Measurements from ENCODE around the gene C15orf40.

Gene C15orf40

GRCh38 chr15:82995938-82996337, 15.5 kb downstream of the C15orf40 start:
- DNase-seq (ENCODE audit: extremely low read depth, low read depth): no peak
- no peak overlapping the region for H3K4me3 ChIP-seq (replicated peaks; ENCODE audit: low read depth, low read length)
- TF ChIP-seq, protein P1, sequence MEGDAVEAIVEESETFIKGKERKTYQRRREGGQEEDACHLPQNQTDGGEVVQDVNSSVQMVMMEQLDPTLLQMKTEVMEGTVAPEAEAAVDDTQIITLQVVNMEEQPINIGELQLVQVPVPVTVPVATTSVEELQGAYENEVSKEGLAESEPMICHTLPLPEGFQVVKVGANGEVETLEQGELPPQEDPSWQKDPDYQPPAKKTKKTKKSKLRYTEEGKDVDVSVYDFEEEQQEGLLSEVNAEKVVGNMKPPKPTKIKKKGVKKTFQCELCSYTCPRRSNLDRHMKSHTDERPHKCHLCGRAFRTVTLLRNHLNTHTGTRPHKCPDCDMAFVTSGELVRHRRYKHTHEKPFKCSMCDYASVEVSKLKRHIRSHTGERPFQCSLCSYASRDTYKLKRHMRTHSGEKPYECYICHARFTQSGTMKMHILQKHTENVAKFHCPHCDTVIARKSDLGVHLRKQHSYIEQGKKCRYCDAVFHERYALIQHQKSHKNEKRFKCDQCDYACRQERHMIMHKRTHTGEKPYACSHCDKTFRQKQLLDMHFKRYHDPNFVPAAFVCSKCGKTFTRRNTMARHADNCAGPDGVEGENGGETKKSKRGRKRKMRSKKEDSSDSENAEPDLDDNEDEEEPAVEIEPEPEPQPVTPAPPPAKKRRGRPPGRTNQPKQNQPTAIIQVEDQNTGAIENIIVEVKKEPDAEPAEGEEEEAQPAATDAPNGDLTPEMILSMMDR (IDR thresholded peaks at IDR 0.05; ENCODE audit: low read depth, low read length, missing control alignments): no peak

- no peak for DNase-seq (ENCODE audit: extremely low read depth, low read depth)
- H3K4me3 ChIP-seq (replicated peaks; ENCODE audit: low read depth, low read length): no peak overlapping the region
- TF ChIP-seq, protein P1 (IDR thresholded peaks at IDR 0.05; ENCODE audit: low read depth, low read length, missing control alignments): no peak
These were observed 16.4 kb downstream of the C15orf40 start for GRCh38 chr15:82995076-82995475.

- no peak for DNase-seq (ENCODE audit: extremely low read depth, low read depth)
- no peak overlapping the region for H3K4me3 ChIP-seq (replicated peaks; ENCODE audit: low read depth, low read length)
- TF ChIP-seq, protein P1 (IDR thresholded peaks at IDR 0.05; ENCODE audit: low read depth, low read length, missing control alignments): no peak
These were observed 18.3 kb downstream of the C15orf40 start for GRCh38 chr15:82993144-82993543.

GRCh38 chr15:82992436-82992998, 18.9 kb downstream of the C15orf40 start:
- no peak overlapping the region for H3K4me3 ChIP-seq (replicated peaks; ENCODE audit: low read depth, low read length)
- no peak for DNase-seq (ENCODE audit: extremely low read depth, low read depth)
- TF ChIP-seq, protein P1 (IDR thresholded peaks at IDR 0.05; ENCODE audit: low read depth, low read length, missing control alignments): no peak

DNA sequence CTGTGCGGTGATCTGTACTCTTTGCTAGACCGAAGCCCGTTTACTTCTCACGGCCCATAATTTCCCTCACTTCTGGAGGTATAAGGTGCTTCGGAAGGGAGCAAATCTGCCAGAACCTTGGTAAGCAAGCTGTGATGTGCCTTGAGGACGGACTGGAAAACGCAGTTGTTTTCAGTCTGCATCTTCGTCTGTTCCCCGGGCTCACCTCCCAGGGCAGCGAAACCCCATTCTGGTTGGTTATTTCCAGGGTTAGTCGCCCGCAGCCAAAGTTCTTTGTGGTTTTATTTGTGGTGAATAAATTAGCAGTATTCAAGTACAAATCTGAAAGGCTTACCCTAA, 25.0 kb downstream of the C15orf40 start:
- TF ChIP-seq, protein P1 (IDR thresholded peaks at IDR 0.05; ENCODE audit: low read depth, low read length, missing control alignments): no peak
- DNase-seq (ENCODE audit: extremely low read depth, low read depth): no peak
- peak overlapping the region; percentile 77 for H3K4me3 ChIP-seq (replicated peaks; ENCODE audit: low read depth, low read length)

DNA sequence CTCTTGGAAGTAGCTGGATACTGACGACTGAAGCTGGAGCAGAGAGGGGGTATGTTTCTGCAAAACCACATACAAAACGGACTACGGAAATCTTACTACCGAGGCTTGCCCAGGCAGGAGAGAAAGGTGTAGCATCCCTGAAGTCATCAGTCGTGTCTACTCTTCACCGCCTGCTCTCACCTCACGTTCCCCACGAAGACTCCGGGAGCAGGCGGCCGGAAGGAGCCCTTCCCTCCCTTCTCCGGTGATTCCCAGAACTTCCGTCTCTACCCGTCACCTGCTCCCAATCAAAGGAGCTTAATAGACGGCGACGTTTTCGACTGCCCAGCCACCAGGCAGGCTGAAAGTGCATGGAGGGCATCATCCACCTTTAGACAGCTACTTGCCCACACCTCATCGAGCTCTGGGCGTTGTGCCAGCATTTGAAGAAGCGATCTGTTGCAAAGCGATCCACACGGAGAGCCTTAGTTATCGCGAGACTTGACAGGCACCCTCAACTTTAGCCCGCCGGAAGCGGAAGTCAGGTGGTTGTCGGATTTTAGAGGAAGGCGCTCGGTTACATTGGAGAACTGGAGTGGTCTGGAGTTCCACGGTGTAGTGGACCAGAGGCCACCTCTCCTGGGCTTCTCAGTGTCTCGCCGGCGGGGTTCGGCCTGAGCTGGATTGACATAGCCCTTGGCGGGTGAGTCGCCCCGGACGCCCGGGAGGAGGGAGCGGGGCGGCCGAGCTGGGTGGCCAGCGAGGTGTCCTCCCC, 25.6 kb downstream of the C15orf40 start, which contains the start of gene RAMAC:
Gene RAMAC, plus strand, starts transcription at position 523 of the 754 bp plus-strand sequence. CDS start 2,809 bp downstream, outside the sequence.
- TF ChIP-seq, protein P1 (IDR thresholded peaks at IDR 0.05; ENCODE audit: low read depth, low read length, missing control alignments): no peak

More for the DNA sequence above, 25.6 kb downstream of the C15orf40 start, which contains the start of gene RAMAC:
- peak; percentile 92 for DNase-seq (ENCODE audit: extremely low read depth, low read depth)
- peak within 1 kb of the TSS; percentile 77 for H3K4me3 ChIP-seq (replicated peaks; ENCODE audit: low read depth, low read length)

Data from HFF-Myc (cell line).